H1 (cell line): ENCODE data around the gene MAPK8IP2. TPM values are rescaled to one million over a fixed set of nuclear protein-coding genes. Genes with fewer than 3 reads are reported as not detected.

Source experiments
- CTCF ChIA-PET: fragments of 300-600 bp; sonication (Branson Sonifier 250); formaldehyde crosslinking; loops from one replicate; lab custom pipeline; 2021; ENCODE audit not compliant: partially characterized antibody; lab: Charles Lee
- POLR2A ChIA-PET: fragments of 300-600 bp; sonication (Branson Sonifier 250); formaldehyde crosslinking; loops from one replicate; lab custom pipeline; 2021; ENCODE audit warnings: inconsistent platforms; ENCODE audit not compliant: partially characterized antibody; lab: Charles Lee
- DNase-seq, 2 experiments: peaks; one replicate each; pipeline versions ENCODE4 v3.0.0 to v3.0.0-alpha.2; 2010 to 2022; ENCODE audit warnings: low spot score in 2 of 2, low read depth in 1 of 2, mixed read lengths in 1 of 2
- FAIRE-seq: peaks from 2 replicates; lab custom pipeline; 2011; peaks lifted over from hg19 to GRCh38; lab: Jason Lieb, UNC
- H2AFZ ChIP-seq: 2 replicates; pipeline ENCODE4 v1.8.1; 2012; ENCODE audit warnings: low read length, inconsistent platforms
- H2AK5ac ChIP-seq: 2 replicates; pipeline ENCODE4 v1.6.1; 2013; ENCODE audit warnings: low read depth, low read length
- H2BK120ac ChIP-seq: replicated peaks from 2 replicates; pipeline ENCODE3; 2013; ENCODE audit warnings: low read depth, low read length, inconsistent platforms
- H2BK12ac ChIP-seq: 2 replicates; pipeline ENCODE4 v1.6.1; 2013; ENCODE audit warnings: low read depth, low read length
- H2BK15ac ChIP-seq: 2 replicates; pipeline ENCODE4 v1.6.1; 2013; ENCODE audit warnings: low read length
- H2BK20ac ChIP-seq: 2 replicates; pipeline ENCODE4 v1.6.1; 2013; ENCODE audit warnings: low read length
- H2BK5ac ChIP-seq: 2 replicates; pipeline ENCODE4 v1.6.1; 2013; ENCODE audit warnings: low read depth, low read length
- H3K14ac ChIP-seq: 2 replicates; pipeline ENCODE4 v1.6.1; 2013; ENCODE audit warnings: inconsistent platforms; ENCODE audit not compliant: insufficient read length
- H3K18ac ChIP-seq: 2 replicates; pipeline ENCODE4 v1.6.1; 2013; ENCODE audit warnings: low read length; ENCODE audit errors: extremely low read depth
- H3K23ac ChIP-seq: 2 replicates; pipeline ENCODE4 v1.6.1; 2013; ENCODE audit warnings: inconsistent platforms; ENCODE audit not compliant: insufficient read length
- H3K23me2 ChIP-seq: 2 replicates; pipeline ENCODE4 v1.6.1; 2013; ENCODE audit warnings: low read depth, low read length
- H3K27ac ChIP-seq: 2 replicates; pipeline ENCODE4 v1.6.1; 2011; ENCODE audit warnings: low read depth, low read length, inconsistent platforms
- H3K27me3 ChIP-seq, 4 experiments: replicated peaks in 1 of 4; 1 replicate in 1 of 4; 2 replicates in 3 of 4; pipeline versions ENCODE4 v1.6.1 to v1.8.1; 2011 to 2013; ENCODE audit warnings: low read length in 3 of 4, mild to moderate bottlenecking in 3 of 4, inconsistent platforms in 2 of 4, mixed read lengths in 2 of 4, moderate library complexity in 1 of 4; ENCODE audit not compliant: control insufficient read depth in 3 of 4, insufficient read depth in 3 of 4; ENCODE audit errors: extremely low read depth in 1 of 4
- H3K36me3 ChIP-seq, 4 experiments: 2 replicates each; pipeline versions ENCODE4 v1.6.1 to v1.8.1; 2011 to 2013; ENCODE audit warnings: mild to moderate bottlenecking in 4 of 4, low read length in 3 of 4, moderate library complexity in 2 of 4, control low read depth in 1 of 4, inconsistent platforms in 1 of 4; ENCODE audit not compliant: insufficient read depth in 4 of 4, control insufficient read depth in 2 of 4
- H3K4ac ChIP-seq: replicated peaks from 2 replicates; pipeline ENCODE3; 2013; ENCODE audit warnings: low read length, low read depth, mixed read lengths, inconsistent platforms; ENCODE audit not compliant: insufficient read length
- H3K4me1 ChIP-seq, 4 experiments: replicated peaks in 1 of 4; 1 replicate in 1 of 4; 2 replicates in 3 of 4; pipeline versions ENCODE4 v1.6.1 to v1.8.1; 2011 to 2013; ENCODE audit warnings: low read length in 3 of 4, inconsistent platforms in 2 of 4, mixed read lengths in 1 of 4; ENCODE audit not compliant: insufficient read depth in 4 of 4, control insufficient read depth in 3 of 4
- H3K4me2 ChIP-seq, 2 experiments: 2 replicates each; pipeline versions ENCODE4 v1.6.1 to v1.8.1; 2011 to 2013; ENCODE audit warnings: low read depth in 2 of 2, low read length in 2 of 2, control low read depth in 1 of 2, inconsistent platforms in 1 of 2, mild to moderate bottlenecking in 1 of 2; ENCODE audit not compliant: insufficient read depth in 1 of 2
- H3K4me3 ChIP-seq, 4 experiments: fragments of 200-600, 300-600 bp in 1 of 4; sonication (generic), shearing (Covaris generic), sonication (Bioruptor Twin) in 1 of 4; 2 replicates each; pipeline versions ENCODE4 v1.5.1 to v1.8.1; 2011 to 2016; ENCODE audit warnings: low read length in 4 of 4, low read depth in 3 of 4, control low read depth in 2 of 4, inconsistent platforms in 2 of 4, mild to moderate bottlenecking in 2 of 4, mixed read lengths in 1 of 4, moderate library complexity in 1 of 4; ENCODE audit not compliant: insufficient read depth in 2 of 4; ENCODE audit errors: extremely low read depth in 1 of 4
- H3K56ac ChIP-seq: replicated peaks from 2 replicates; pipeline ENCODE3; 2013; ENCODE audit warnings: low read depth, mild to moderate bottlenecking, mixed read lengths, low read length, inconsistent platforms; ENCODE audit not compliant: insufficient read length
- H3K79me1 ChIP-seq: 2 replicates; pipeline ENCODE4 v1.6.1; 2013; ENCODE audit warnings: low read depth, low read length, control low read depth
- H3K79me2 ChIP-seq, 2 experiments: 2 replicates each; pipeline versions ENCODE4 v1.6.1 to v1.8.1; 2012 to 2013; ENCODE audit warnings: low read length in 2 of 2, mild to moderate bottlenecking in 2 of 2, inconsistent platforms in 1 of 2; ENCODE audit not compliant: insufficient read depth in 2 of 2, control insufficient read depth in 1 of 2
- H3K9ac ChIP-seq, 4 experiments: replicated peaks in 1 of 4; 1 replicate in 1 of 4; 2 replicates in 3 of 4; pipeline versions ENCODE4 v1.6.1 to v1.8.1; 2011 to 2013; ENCODE audit warnings: low read depth in 3 of 4, low read length in 3 of 4, control low read depth in 2 of 4, mild to moderate bottlenecking in 2 of 4, moderate library complexity in 2 of 4, inconsistent platforms in 1 of 4; ENCODE audit errors: extremely low read depth in 1 of 4
- H3K9me3 ChIP-seq, 2 experiments: 2 replicates each; pipeline versions ENCODE4 v1.6.1 to v1.8.1; 2012 to 2013; ENCODE audit warnings: mild to moderate bottlenecking in 2 of 2, moderate library complexity in 2 of 2, control low read depth in 1 of 2, inconsistent platforms in 1 of 2, low read depth in 1 of 2, low read length in 1 of 2, mixed read lengths in 1 of 2; ENCODE audit not compliant: insufficient read depth in 2 of 2
- H4K20me1 ChIP-seq, 2 experiments: replicated peaks in 1 of 2; 2 replicates each; pipeline versions ENCODE3 to v1.8.1; 2011 to 2013; ENCODE audit warnings: inconsistent platforms in 2 of 2, low read length in 2 of 2, mild to moderate bottlenecking in 1 of 2; ENCODE audit not compliant: insufficient read depth in 2 of 2, control insufficient read depth in 1 of 2
- H4K5ac ChIP-seq: 2 replicates; pipeline ENCODE4 v1.6.1; 2013; ENCODE audit warnings: low read length, low read depth, mixed read lengths, inconsistent platforms; ENCODE audit not compliant: insufficient read length
- H4K8ac ChIP-seq: 2 replicates; pipeline ENCODE4 v1.8.0; 2013; ENCODE audit warnings: mild to moderate bottlenecking, moderate library complexity, low read length, inconsistent platforms; ENCODE audit not compliant: insufficient read depth; ENCODE audit errors: extremely low read depth
- H4K91ac ChIP-seq: replicated peaks from 2 replicates; pipeline ENCODE3; 2013; ENCODE audit warnings: low read length, mixed read lengths, inconsistent platforms; ENCODE audit not compliant: insufficient read length
- BACH1 ChIP-seq: IDR thresholded peaks from 2 replicates; pipeline ENCODE4 v1.6.1; 2012; ENCODE audit warnings: low read length, improper control_type of control experiment
- CBX8 ChIP-seq: fragments of 300-800, 300-1000 bp; sonication (generic); IDR thresholded peaks from 2 replicates; pipeline ENCODE4 v1.7.1; 2016; ENCODE audit warnings: low read depth, low read length, borderline replicate concordance
- CEBPB ChIP-seq: IDR thresholded peaks from 2 replicates; pipeline ENCODE4 v1.6.1; 2012; ENCODE audit warnings: low read depth, low read length
- CTCF ChIP-seq, 3 experiments: IDR thresholded peaks; 1 replicate in 2 of 3; 2 replicates in 1 of 3; pipeline versions ENCODE4 v1.5.1 to v1.6.1; 2011; ENCODE audit warnings: low read length in 3 of 3, mild to moderate bottlenecking in 3 of 3, inconsistent platforms in 2 of 3, low read depth in 1 of 3, moderate library complexity in 1 of 3; ENCODE audit not compliant: insufficient read depth in 1 of 3; ENCODE audit errors: control extremely low read depth in 1 of 3
- EGR1 ChIP-seq: IDR thresholded peaks from 2 replicates; pipeline ENCODE4 v1.6.1; 2011; ENCODE audit warnings: low read depth, low read length, borderline replicate concordance
- JUND ChIP-seq: IDR thresholded peaks from 2 replicates; pipeline ENCODE4 v1.6.1; 2011; ENCODE audit warnings: mild to moderate bottlenecking, improper control_type of control experiment, low read length
- KDM5A ChIP-seq: fragments of 200-600 bp; IDR thresholded peaks from 2 replicates; pipeline ENCODE4 v1.7.1; 2012; ENCODE audit warnings: mild to moderate bottlenecking, low read length, inconsistent platforms, mixed read lengths
- PHF8 ChIP-seq: fragments of 200-600 bp; sonication (generic); conservative IDR thresholded peaks from 2 replicates; pipeline ENCODE4 v1.7.1; 2012; ENCODE audit warnings: low read depth, mild to moderate bottlenecking, inconsistent platforms, low read length, moderate library complexity
- SIN3A ChIP-seq, 2 experiments: IDR thresholded peaks in 1 of 2; conservative IDR thresholded peaks in 1 of 2; 2 replicates each; pipeline ENCODE4 v1.6.1; 2011 to 2012; ENCODE audit warnings: low read length in 2 of 2, improper control_type of control experiment in 1 of 2, low read depth in 1 of 2, mild to moderate bottlenecking in 1 of 2
- TCF12 ChIP-seq: IDR thresholded peaks from 2 replicates; pipeline ENCODE4 v1.6.1; 2011; ENCODE audit warnings: low read depth, mild to moderate bottlenecking, low read length
- YY1 ChIP-seq: IDR thresholded peaks from 2 replicates; pipeline ENCODE4 v1.6.1; 2011; ENCODE audit warnings: low read depth, mild to moderate bottlenecking, low read length
- WGBS, 2 experiments: shearing (Covaris generic) in 1 of 2; methylation state at CpG; one replicate each; pipeline versions ENCODE4 v1.1.6 to v1.1.7; 2013 to 2015; ENCODE audit warnings: low lambda C conversion rate in 2 of 2, mixed read lengths in 2 of 2, inconsistent platforms in 1 of 2, low coverage in 1 of 2, missing lambda C conversion rate in 1 of 2; ENCODE audit not compliant: insufficient replicate concordance in 2 of 2, insufficient coverage in 1 of 2, insufficient read length in 1 of 2; ENCODE audit errors: extremely low coverage in 1 of 2, missing lambda C conversion rate in 1 of 2; 5-methylcytosine and 5-hydroxymethylcytosine counted together
- polyA plus RNA-seq, 7 experiments: library from polyadenylated mRNA; depleted of rRNA in 3 of 7; stranded (reverse) in 5 of 7; unstranded in 2 of 7; fragments of >200 nt in 5 of 7; fragments of 200-250 nt in 2 of 7; gene quantifications; 1 replicate in 5 of 7; 2 replicates in 1 of 7; 4 replicates in 1 of 7; pipeline versions ENCODE4 v1.2.1 to v1.2.3, GENCODE V29; 2011 to 2013; ENCODE audit warnings: missing spikeins in 2 of 7, mixed read lengths in 2 of 7
- total RNA-seq: library from RNA; stranded (reverse); fragmentation: NEBNext Ultra II Directional; extraction: Animal tissue kit (Norgen Biotek cat#: 25700); gene quantifications from 2 replicates; pipeline ENCODE4 v1.2.1, GENCODE V29; 2021

The MAPK8IP2 gene
- total and polyA plus RNA-seq, 2 of the 8 experiments (the other 6 are each of a cell fraction or from before 2014, with no cell fraction given) = 1.5 to 5.5 TPM

- Histone ChIP-seq H3K18ac (no peak overlapping the region), H2BK20ac (no peak overlapping the region), H3K23ac (no peak overlapping the region), H3K79me2 (no peaks in the 10 kb centered on the region), H3K4me2 (no peak overlapping the region), H4K5ac (no peak overlapping the region), H3K4ac (no peak overlapping the region), H3K36me3 (peaks cover 0 to 3% (median 0%) of the 10 kb centered on the region in 4 experiments; a peak in 1 of 8 replicates), H2BK5ac (no peak overlapping the region), H4K20me1 (peaks cover 8 to 12% of the 10 kb centered on the region in 2 experiments), H4K8ac (no peak overlapping the region), H2AK5ac (no peak overlapping the region), H3K27ac (no peak overlapping the region), H3K14ac (no peak overlapping the region), H3K4me3 (no peak overlapping the region), H3K9ac (no peak overlapping the region), H2BK15ac (no peak overlapping the region), H3K27me3 (peaks cover 45 to 60% (median 53%) of the 10 kb centered on the region in 4 experiments; a peak in 6 of 7 replicates), H3K79me1 (no peaks in the 10 kb centered on the region), H2BK12ac (no peak overlapping the region), H3K4me1 (peaks cover 0 to 16% (median 2%) of the 10 kb centered on the region in 4 experiments; a peak in 4 of 7 replicates), H2BK120ac (no peak overlapping the region), H4K91ac (no peak overlapping the region), H2AFZ (no peak overlapping the region), H3K23me2 (peaks cover 2% of the 10 kb centered on the region; the same call in 1 of the 2 replicates), H3K56ac (no peak overlapping the region), H3K9me3 (no peaks in the 10 kb centered on the region)
- 95% methylated on average over 13 of the region's 20 CpGs; no CpG with 5 or more reads in 1 of the 2 experiments for WGBS, 2 experiments
- FAIRE-seq (no peak), DNase-seq (no peak)
- ChIA-PET CTCF (interaction anchor here (0.8 to 5.4 kb wide), 13 partner anchors 12 to 133 kb away, joined by 3 to 39 read pairs (median 3); partner anchors contain the start of gene CPT1B), POLR2A (interaction anchor here (0.8 kb wide), 1 partner anchor 21 kb away, joined by 3 read pairs; no protein-coding TSS in a partner anchor)
- TF ChIP-seq CTCF (IDR thresholded peaks at IDR 0.05; ENCODE audit: control extremely low read depth in 1 of 3, insufficient read depth in 1 of 3, low read depth in 1 of 3, low read length in 3 of 3) (no peak), CEBPB (no peak), CBX8 (no peak), EGR1 (no peak), BACH1 (no peak), KDM5A (no peak), JUND (no peak), YY1 (no peak), PHF8 (no peak), TCF12 (no peak), SIN3A (conservative IDR thresholded peaks at IDR 0.05 in 1 of 2, IDR thresholded peaks at IDR 0.05 in 1 of 2; ENCODE audit: low read depth in 1 of 2, low read length in 2 of 2) (no peak)
Measured at GRCh38 chr22:50605613-50606074, 5.1 kb downstream of the MAPK8IP2 start.
